Esophagus squamous epithelium (tissue), 4 donors: ENCODE data around the gene SREBF1.

Source experiments
- POLR2A ChIP-seq, 4 donors: fragments of 450-650 bp; IDR thresholded peaks; one replicate each; pipeline ENCODE4 v1.6.1; 2017; ENCODE audit warnings: antibody characterized with exemption in 4 of 4, mild to moderate bottlenecking in 4 of 4, moderate library complexity in 3 of 4
- TF ChIP-seq, protein P1 (sequence below), 6 experiments: fragments of 450-650 bp in 4 of 6; fragments of 200-600 bp in 2 of 6; sonication (generic) in 2 of 6; IDR thresholded peaks; one replicate each; pipeline ENCODE4 v1.5.1; 2016 to 2019; ENCODE audit warnings: antibody characterized with exemption in 6 of 6, mild to moderate bottlenecking in 4 of 6, moderate library complexity in 4 of 6

DNA sequence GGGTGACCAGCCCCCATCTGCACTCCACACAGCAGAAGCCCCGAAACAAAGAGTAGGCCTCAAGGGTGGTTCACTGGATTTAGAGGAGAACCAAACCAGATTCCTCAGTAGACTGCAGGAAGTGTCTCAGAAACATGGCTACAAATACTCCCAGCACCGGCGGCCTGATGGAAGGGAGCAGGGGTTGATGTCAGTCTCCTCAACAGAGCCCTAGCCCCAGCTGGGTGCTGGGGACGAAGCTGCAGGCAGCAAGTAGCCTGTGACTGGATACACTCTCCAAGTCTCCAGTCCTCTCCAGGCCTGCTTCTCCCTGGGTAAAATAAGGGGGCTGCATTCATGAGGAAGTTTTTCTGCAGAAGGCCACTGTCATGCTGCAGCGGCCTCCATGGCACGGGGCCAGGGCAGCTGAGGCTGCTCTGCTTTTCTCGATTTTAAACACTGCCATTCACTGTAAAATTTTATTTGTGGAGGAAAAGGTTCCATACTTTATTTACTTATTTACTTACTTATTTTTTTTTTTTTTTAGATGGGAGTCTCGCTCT, 36.7 kb upstream of the SREBF1 start:
- TF ChIP-seq, protein P1, sequence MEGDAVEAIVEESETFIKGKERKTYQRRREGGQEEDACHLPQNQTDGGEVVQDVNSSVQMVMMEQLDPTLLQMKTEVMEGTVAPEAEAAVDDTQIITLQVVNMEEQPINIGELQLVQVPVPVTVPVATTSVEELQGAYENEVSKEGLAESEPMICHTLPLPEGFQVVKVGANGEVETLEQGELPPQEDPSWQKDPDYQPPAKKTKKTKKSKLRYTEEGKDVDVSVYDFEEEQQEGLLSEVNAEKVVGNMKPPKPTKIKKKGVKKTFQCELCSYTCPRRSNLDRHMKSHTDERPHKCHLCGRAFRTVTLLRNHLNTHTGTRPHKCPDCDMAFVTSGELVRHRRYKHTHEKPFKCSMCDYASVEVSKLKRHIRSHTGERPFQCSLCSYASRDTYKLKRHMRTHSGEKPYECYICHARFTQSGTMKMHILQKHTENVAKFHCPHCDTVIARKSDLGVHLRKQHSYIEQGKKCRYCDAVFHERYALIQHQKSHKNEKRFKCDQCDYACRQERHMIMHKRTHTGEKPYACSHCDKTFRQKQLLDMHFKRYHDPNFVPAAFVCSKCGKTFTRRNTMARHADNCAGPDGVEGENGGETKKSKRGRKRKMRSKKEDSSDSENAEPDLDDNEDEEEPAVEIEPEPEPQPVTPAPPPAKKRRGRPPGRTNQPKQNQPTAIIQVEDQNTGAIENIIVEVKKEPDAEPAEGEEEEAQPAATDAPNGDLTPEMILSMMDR (IDR thresholded peaks at IDR 0.05): no peak
- no peak for TF ChIP-seq POLR2A (IDR thresholded peaks at IDR 0.05)
